Osteocyte (in vitro differentiated cells): ENCODE data around the gene TTC39B. TPM values are rescaled to one million over a fixed set of nuclear protein-coding genes. Genes with fewer than 3 reads are reported as not detected.
"Not testable (repeated sequence)": the region's sequence is repeated elsewhere in the genome, so short reads cannot be mapped to it uniquely, and the experiment has no call there.

Source experiments
- DNase-seq: peaks from one replicate; pipeline ENCODE4 v3.0.0; 2021; ENCODE audit warnings: mixed read lengths; ENCODE audit not compliant: unreplicated experiment; ENCODE audit errors: extremely low spot score
- H3K27ac Mint-ChIP-seq: one replicate; pipeline ENCODE4 v1.8.0; 2021; ENCODE audit warnings: mild to moderate bottlenecking, mixed read lengths; ENCODE audit not compliant: unreplicated experiment
- H3K27me3 Mint-ChIP-seq: one replicate; pipeline ENCODE4 v1.8.0; 2021; ENCODE audit warnings: mixed read lengths; ENCODE audit not compliant: unreplicated experiment
- H3K36me3 Mint-ChIP-seq: one replicate; pipeline ENCODE4 v1.8.0; 2021; ENCODE audit warnings: mixed read lengths; ENCODE audit not compliant: unreplicated experiment
- H3K4me1 Mint-ChIP-seq: one replicate; pipeline ENCODE4 v1.8.0; 2021; ENCODE audit warnings: mixed read lengths; ENCODE audit not compliant: unreplicated experiment
- H3K4me3 Mint-ChIP-seq: one replicate; pipeline ENCODE4 v1.8.0; 2021; ENCODE audit warnings: mild to moderate bottlenecking, moderate library complexity, mixed read lengths; ENCODE audit not compliant: unreplicated experiment
- H3K9me3 Mint-ChIP-seq: one replicate; pipeline ENCODE4 v1.8.0; 2021; ENCODE audit warnings: mixed read lengths; ENCODE audit not compliant: unreplicated experiment
- CTCF ChIP-seq: fragments of 200-600 bp; sonication (generic); IDR thresholded peaks from 2 replicates; pipeline ENCODE4 v1.5.0; 2021; ENCODE audit warnings: antibody characterized with exemption, mild to moderate bottlenecking, moderate library complexity
- total RNA-seq: library from RNA; stranded (reverse); gene quantifications from 2 replicates; pipeline ENCODE4 v1.2.1, GENCODE V29; 2021

Gene TTC39B
- total RNA-seq, 1 donor from 2014 or later = 25.5 TPM

- no peak for DNase-seq
- Mint-ChIP-seq H3K27ac (peak overlapping the region; percentile 81), H3K36me3 (peaks cover 29% of the 10 kb centered on the region), H3K4me3 (no peak overlapping the region), H3K4me1 (peaks cover 70% of the 10 kb centered on the region), H3K9me3 (peaks cover 28% of the 10 kb centered on the region), H3K27me3 (no peaks in the 10 kb centered on the region)
- no peak for TF ChIP-seq CTCF
Observed at GRCh38 chr9:15240927-15241326, 66.1 kb downstream of the TTC39B start.

GRCh38 chr9:15239816-15240215 lies 67.2 kb downstream of the TTC39B start:
- no peaks in the 10 kb centered on the region for H3K27me3 Mint-ChIP-seq
- no peak for DNase-seq
- no peak overlapping the region for H3K4me3 Mint-ChIP-seq
- H3K27ac Mint-ChIP-seq = peak overlapping the region; percentile 81
- H3K4me1 Mint-ChIP-seq = peaks cover 70% of the 10 kb centered on the region
- peaks cover 34% of the 10 kb centered on the region for H3K36me3 Mint-ChIP-seq
- H3K9me3 Mint-ChIP-seq = peaks cover 38% of the 10 kb centered on the region
- TF ChIP-seq CTCF = no peak

GRCh38 chr9:15238646-15239045 lies 68.4 kb downstream of the TTC39B start:
- peaks cover 58% of the 10 kb centered on the region for H3K4me1 Mint-ChIP-seq
- peak overlapping the region; percentile 34 for H3K27ac Mint-ChIP-seq
- no peak for TF ChIP-seq CTCF
- no peak overlapping the region for H3K4me3 Mint-ChIP-seq
- peaks cover 34% of the 10 kb centered on the region for H3K36me3 Mint-ChIP-seq
- H3K27me3 Mint-ChIP-seq = no peaks in the 10 kb centered on the region
- peaks cover 38% of the 10 kb centered on the region for H3K9me3 Mint-ChIP-seq
- no peak for DNase-seq

GRCh38 chr9:15235658-15236057 lies 71.4 kb downstream of the TTC39B start:
- Mint-ChIP-seq H3K4me3 (no peak overlapping the region), H3K27ac (no peak overlapping the region)
- TF ChIP-seq CTCF = no peak

GRCh38 chr9:15233941-15234490 lies 73.0 kb downstream of the TTC39B start:
- not testable (repeated sequence) for H3K27ac Mint-ChIP-seq, DNase-seq, H3K27me3 Mint-ChIP-seq, H3K4me3 Mint-ChIP-seq
- peaks cover 42% of the 10 kb centered on the region for H3K9me3 Mint-ChIP-seq
- peaks cover 38% of the 10 kb centered on the region for H3K36me3 Mint-ChIP-seq
- peaks cover 30% of the 10 kb centered on the region for H3K4me1 Mint-ChIP-seq

More at GRCh38 chr9:15235658-15236057, 71.4 kb downstream of the TTC39B start:
- H3K36me3 Mint-ChIP-seq = peaks cover 39% of the 10 kb centered on the region
- H3K27me3 Mint-ChIP-seq = no peaks in the 10 kb centered on the region
- H3K9me3 Mint-ChIP-seq = peaks cover 42% of the 10 kb centered on the region
- peaks cover 41% of the 10 kb centered on the region for H3K4me1 Mint-ChIP-seq
- no peak for DNase-seq

GRCh38 chr9:15232706-15233280 lies 74.2 kb downstream of the TTC39B start:
- not testable (repeated sequence) for H3K27me3 Mint-ChIP-seq

More at GRCh38 chr9:15232706-15233280, 74.2 kb downstream of the TTC39B start:
- Mint-ChIP-seq H3K4me1 (peaks cover 23% of the 10 kb centered on the region), H3K36me3 (peaks cover 28% of the 10 kb centered on the region), H3K9me3 (peaks cover 30% of the 10 kb centered on the region)
- H3K4me3 Mint-ChIP-seq, DNase-seq, H3K27ac Mint-ChIP-seq: not testable (repeated sequence)
